GM18508 (cell line): ENCODE results near the gene LYRM4.
"Not testable (repeated sequence)": the region's sequence is repeated elsewhere in the genome, so short reads cannot be mapped to it uniquely, and the experiment has no call there.

Experiments used
- ATAC-seq: cut with Tn5 transposase; IDR thresholded peaks from one replicate; pipeline ENCODE4 v1.9.1; 2021; ENCODE audit warnings: moderate number of reproducible peaks; ENCODE audit not compliant: insufficient read depth, unreplicated experiment

Gene LYRM4

DNA sequence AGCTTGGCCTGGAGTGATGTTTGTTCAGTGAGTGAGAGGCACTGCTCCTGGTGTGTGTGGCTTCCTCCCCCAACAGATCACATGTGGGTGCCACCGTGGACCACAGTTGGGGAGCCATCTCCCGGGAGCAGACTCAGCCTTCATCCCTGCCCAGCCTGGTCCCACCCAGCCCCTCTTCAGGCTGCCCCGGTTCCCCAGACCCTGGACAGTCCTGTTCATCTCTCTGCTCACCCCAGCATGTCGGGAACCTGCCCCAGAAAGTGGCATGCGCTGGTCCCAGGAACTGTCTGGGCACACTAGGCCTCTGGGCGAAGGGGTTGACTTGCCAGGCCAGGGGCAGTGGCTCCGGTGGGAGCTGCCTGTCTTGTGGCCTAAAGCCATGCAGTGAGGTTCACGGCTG lies 197.1 kb downstream of the LYRM4 start:
- ATAC-seq, result no peak

DNA sequence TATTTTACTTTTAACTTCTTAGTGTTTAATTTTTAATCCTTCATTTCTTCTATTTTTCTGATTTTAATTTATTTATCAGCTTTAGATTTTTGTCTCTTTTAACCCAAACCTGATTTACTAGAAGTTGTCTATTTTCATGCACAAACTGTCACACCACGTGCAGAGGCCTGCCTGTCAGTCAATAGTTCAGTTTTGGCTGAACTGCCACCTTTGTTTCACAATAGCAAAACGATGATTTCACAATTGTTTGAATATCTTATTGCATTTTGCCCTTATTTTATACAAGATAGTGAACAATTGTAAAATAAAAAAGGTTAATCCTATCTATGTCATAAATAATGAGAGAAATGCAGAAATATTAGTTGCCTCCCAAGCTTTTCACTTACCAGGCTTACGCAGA lies 199.6 kb downstream of the LYRM4 start:
- ATAC-seq, result no peak

DNA sequence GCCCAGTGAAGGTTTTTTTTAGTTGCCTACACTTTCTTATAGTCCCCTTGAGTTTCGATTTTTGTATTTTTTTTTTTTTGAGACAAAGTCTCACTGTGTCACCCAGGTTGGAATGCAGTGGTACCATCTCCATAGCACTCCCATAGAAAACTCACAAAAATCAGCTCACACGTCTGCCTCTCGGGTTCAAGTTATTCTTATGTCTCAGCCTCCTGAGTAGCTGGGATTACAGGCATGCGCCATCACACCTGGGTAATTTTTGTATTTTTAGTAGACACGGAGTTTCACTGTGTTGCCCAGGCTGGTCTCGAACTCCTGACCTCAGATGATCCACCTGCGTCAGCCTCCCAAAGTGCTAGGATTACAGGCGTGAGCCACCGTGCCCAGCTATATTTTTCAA lies 200.3 kb downstream of the LYRM4 start:
- not testable (repeated sequence) for ATAC-seq

DNA sequence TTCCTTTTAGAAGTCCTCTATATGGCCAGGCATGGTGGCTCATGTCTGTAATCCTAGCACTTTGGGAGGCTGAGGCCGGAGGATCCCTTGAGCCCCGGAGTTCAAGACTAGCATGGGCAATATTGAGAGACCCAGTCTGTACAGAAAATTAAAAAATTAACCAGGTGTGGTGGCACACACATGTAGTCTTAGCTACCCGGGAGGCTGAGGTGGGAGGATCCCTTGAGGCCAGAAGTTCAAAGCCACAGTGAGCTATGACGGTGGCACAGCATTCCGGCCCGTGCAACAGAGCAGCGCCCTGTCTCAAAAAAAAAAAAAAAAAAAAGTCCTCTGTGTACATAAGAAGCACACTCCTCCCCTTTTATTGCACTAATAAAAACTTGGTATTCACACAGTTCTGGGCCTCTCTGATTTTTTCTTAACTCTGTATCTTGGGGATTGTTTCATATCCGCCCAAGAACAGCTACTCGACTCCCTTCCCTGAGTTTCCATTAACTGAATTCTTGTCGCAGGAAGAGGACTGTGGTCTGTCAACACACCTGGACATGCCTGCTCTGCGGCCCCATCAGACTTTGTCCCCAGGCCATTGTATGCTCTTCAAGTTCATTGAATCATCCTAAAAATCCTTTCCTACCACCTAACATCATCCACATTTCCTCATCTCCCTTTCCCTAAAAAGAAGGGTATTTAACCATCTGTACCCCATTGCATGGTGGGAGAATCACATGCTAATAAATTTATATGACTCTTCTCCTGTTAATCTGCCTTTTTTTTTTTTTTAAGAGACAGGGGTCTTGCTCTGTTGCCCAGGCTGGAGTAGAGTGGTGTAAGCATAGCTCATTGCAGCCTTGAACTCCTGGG lies 201.5 kb downstream of the LYRM4 start:
- ATAC-seq, result no peak
